Raji (cell line): Measurements from ENCODE around the gene SHANK2.

Source experiments
- POLR2A ChIP-seq: IDR thresholded peaks from 2 replicates; pipeline ENCODE4 v1.6.1; 2011; ENCODE audit warnings: low read depth, low read length, control low read depth; ENCODE audit not compliant: insufficient read depth

The SHANK2 gene

DNA sequence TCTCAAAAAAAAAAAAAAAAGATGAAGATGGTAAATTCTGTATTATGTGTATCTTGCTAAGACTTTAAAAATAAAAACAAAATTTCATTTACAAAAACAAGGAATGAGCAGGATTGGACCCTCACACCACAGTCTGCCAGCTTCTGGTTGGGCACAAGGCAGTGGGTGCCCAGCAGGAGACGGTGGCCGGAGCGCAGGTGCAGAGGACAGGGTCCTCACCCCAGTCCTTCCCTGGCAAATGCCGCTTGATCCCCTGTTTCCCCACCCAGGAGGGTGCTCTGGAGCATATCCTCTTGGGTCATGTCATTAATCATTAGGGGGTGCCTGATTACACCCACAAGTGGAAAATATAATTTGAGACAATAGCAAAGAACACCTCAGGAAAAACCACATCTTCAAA is 31.2 kb downstream of the SHANK2 start:
- no peak for TF ChIP-seq POLR2A

DNA sequence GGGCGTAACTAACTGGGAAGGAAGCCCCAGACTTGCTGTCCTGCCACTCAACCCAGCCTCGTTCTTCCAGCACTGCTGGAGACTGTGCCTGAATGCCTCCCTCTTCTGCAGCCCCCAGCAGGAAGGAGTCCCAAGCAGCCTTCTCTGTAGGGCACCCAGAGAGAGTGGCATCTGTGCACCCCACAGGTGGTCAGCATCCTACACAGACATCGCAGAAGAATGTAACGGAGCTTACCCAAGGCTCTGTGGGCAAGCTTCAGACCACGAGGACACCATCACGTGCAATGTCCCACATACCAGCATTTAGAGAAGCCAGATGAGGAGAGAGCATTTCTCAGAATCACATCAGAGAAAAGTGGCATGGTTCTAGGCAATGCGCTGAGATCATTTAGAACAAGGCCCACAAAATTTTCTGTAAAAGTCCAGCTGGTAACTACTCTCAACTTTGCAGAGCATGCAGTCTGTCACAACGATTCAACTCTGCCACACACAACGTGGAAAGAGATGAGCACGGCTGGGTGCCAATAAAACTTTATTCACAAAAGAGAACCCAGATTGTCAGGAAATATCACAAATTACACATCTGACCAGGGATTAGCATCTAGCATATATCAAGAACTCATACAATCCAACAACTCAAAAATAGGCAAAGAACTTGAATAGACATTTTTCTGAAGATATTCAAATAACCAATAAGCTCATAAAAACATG is 33.4 kb downstream of the SHANK2 start:
- TF ChIP-seq POLR2A: no peak

DNA sequence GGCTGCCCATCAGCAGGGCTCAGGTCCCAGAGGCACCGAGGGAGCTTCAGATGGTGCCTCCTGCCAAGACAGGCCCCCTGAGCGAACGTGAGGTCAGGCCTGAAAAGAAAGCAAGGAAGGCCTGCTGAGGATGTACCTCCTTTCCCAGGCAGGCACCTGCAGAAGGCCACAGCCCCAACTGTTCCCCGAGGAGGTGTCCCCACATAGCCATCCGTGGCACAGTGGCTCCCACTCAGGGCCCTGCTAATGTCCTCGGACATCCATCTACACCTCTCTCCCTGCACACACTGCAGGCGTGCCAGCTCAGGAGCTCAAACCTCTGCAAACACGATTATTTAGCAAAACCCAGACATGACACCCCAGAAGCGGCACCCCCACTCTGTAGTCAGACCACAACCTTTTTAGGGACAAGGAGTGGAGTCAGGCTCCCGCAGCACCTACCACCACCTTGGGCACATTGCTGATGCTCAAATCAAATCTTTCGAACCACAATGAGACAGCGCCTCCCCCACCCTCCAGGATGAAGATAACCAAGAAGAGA is 36.9 kb downstream of the SHANK2 start:
- TF ChIP-seq POLR2A: no peak

DNA sequence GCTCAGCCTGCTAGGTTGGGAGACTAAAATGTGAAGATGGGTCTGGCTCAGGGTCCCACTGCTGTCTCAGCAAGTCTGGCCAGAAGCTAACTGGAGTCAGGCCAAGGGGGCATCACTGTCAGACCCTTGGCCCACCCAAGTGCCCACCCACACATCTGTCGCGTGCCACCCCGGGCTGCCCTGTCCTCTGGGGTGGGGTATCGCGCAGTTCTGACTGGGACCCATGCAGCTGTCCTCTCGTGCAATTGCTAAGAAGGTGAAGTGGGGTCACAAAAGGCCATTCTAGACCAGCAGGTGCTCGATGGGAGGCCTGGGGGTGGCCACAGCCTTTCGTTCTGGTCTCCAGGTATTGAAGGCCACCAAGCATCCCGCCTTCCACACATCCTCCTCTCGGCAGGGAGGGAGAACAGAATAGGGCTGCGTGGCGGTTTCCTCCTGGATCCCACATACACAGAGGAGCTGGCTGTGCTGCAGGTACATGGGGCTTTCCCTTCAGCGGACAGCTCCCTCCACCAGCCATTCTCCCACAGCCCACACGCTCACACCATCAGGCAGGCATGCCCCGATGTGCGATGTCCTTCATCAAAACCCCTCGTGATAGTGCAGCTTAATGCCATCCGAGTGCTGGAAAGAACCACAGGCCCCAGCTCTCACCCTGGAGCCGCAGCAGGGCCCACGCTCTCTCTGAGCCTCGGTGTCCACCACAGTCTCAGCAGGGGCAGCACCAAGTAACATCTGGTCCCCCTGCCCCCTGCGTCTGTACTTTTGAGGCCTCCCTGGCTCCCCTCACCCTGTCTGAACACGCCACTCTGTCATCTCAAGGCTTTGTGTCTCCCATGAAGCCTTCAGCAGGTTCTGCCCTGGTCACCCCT is 37.6 kb downstream of the SHANK2 start:
- TF ChIP-seq POLR2A: no peak

DNA sequence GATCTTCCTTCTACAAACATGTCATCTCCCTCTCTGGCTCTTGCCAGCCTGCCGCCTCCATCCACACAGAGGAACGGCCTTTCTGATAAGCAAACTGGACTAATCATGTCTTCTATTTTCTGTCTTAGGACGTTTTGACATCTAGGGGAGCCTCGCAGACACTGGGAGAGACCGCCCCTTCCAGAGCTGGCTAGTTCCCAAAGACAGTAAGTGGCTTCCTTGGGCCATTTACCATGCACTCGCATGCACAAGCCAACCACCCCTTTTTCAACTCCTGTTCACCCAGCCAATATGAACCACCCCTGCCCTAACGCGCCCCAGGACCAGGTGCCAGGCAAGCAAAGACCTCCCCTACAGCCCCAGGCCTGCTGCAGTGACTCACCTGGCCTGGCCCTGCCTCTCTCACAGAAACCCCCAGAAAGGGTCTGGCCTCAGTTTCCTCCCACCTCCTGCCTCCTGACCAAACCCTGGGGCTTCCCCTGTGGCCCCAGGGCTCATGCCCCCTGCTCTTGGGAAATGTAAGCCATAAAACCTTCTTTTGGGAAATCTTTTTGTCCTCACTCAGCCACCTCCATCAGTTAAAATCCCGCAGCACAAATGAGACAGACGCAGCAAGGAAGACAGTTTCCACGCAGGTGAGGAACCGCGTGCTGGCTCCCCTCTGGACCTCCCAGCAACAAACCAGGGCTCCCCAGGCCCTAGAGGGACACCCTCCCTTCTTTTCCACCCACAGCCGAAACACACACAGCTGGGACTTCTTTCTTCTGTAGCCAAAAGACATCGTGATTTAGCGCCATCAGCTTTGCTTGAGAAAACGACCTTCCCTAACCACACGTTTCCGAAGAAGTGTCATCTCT is 38.5 kb downstream of the SHANK2 start:
- no peak for TF ChIP-seq POLR2A

DNA sequence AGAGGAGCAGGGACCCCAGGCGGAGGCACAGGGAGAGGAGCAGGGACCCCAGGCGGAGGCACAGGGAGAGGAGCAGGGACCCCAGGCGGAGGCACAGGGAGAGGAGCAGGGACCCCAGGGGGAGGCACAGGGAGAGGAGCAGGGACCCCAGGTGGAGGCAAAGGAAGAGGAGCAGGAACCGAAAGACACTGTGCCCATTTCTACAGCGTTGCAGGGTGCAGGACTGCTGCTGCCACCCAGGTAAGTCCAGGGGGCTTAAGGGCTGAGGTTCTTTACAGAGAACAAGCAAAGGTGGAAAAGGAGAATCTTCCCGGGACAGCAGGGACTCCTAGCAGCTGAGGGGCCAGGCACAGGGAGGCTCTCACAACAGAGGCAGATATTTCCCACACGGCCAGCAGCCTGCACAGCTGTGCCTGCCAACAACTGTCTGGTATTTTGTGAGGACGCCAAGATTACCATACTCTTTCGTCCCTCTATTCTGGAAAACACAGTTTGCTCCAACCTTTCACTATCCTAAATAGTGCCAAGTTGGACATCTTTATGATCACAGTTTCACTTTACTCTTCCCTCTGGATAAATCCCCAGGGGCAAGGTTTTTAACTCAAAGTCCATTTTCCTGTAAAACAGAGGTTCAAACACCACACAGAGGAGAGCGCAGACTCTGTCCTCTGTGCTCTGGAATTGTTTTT is 39.4 kb downstream of the SHANK2 start:
- no peak for TF ChIP-seq POLR2A

DNA sequence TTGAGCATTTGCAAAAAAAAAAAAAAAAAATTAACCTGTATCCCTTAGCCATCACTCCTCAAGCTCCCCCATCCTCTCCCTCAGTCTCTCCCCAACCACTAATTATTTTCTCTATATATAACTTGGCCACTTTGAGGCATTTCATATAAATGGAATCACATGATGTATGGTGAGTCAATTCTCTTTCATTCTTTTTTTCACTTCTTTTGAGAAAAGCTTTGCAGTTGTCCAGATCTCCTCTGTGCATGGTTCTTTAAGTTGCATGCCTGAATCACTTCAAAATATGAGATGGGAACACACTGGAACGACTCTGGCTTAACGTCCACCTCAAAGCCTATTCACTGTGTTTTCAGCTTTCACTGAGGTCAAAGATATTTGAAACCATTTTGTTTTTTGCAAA is 40.7 kb downstream of the SHANK2 start:
- no peak for TF ChIP-seq POLR2A

DNA sequence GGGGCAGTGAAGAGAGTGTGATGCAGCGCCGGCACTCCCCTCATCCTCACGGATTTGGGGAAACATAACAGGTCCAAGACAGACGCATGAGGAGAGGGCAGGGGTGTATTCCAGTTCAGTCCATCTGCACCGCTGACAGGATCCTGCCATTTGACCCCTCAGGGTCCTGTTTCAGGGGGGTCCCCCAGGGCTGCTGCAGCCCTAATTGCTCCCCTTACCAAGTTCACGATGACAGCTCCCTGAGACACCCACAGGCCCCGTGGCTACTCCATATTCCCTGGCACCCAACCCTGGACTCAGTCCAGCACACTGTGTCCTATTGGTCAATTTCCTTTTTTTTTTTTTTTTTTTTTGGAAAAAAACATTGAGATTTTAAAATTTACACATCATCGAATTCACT is 41.5 kb downstream of the SHANK2 start:
- no peak for TF ChIP-seq POLR2A

DNA sequence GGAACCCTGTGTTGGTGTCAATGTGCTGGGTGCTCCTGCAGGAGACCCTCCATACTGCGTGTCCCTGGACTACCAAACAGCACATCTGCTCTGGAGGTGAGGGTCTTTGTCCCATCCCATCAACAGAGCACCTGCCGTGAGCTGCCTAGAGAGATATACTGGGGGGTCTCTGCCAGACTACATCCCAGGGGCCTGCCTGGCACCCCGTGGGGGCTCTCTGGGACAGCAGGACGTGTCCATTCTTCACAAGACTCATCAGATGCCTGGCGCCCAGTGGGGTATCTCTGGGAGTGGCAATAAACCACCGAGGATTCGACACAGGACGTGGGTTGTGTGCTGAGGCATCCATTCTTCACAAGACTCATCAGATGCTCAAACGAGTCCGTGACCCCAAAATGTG is 42.7 kb downstream of the SHANK2 start:
- TF ChIP-seq POLR2A: no peak

DNA sequence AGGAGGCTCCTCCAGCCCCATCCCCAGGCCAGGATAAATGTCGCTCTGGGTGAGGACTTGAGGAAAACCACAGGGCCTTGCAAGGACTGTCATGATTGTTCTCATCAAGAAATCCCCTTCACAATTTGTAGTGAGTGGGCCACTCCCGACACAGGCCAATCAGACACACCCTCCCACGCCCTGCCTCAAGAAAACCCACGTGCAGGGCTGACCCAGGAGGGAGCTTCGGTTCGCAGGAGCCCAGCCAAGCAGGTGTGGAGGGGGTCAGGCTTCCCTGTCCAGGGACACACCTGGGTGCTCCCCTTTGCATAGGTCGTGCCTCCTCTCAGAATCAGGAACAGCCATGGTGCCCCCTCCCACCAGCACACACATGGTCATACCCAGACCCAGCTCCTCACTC is 43.2 kb downstream of the SHANK2 start:
- TF ChIP-seq POLR2A: no peak

DNA sequence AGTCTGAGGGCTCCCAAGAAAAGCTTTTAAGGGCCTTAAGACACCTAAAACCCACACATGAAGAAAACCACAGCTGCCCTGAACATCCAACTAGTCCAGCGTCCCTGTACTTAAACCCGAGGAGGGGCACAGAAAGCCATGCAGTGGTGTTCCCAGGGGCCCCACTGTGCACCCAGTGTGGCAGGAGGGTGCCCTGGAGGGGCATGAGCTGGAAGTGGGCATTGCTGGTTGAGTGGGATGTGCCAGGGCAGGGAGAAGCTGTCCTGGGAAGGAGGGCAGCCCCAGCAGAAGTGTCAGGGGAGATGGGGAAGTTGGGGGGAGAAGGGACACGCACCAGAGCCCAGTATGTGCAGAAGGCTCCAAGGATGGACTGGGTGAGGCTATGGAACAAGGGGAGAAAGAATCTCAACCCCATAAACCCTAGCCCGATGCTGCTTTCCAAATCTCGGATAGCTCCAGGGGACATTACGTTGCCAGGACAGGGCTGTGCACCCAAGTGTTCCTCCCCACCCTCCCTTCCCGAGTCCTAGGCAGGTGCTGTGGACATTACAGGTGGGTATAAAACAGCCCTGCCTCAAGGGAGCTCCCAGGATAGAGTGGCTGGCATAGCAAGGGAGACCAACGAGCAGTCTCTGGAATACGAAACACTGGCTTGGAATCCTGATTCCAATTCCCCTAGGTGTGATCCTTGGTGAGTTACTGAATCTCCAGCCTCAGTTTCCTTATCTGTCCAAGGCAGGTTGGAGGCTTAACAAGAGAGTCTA is 44.2 kb downstream of the SHANK2 start:
- no peak for TF ChIP-seq POLR2A

DNA sequence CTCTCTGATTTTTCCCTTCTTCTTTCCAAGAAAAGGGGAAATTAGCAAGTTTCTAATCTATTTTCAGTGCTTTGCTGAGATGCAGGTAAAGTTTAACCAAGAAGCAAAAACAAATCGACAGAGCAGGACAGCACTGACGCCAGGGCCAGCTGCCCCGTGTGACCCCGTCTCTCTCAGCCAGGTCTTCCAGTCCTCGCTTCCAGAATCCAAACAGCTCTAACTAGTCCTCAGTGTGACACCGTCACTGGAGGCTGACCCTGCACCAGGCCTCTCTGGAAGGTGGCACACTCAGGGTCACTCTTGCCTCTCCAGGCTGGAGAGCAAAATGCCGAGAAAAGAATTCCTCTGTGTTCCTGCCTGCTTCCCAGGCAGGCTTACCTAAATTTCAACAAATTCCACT is 44.8 kb downstream of the SHANK2 start:
- no peak for TF ChIP-seq POLR2A

DNA sequence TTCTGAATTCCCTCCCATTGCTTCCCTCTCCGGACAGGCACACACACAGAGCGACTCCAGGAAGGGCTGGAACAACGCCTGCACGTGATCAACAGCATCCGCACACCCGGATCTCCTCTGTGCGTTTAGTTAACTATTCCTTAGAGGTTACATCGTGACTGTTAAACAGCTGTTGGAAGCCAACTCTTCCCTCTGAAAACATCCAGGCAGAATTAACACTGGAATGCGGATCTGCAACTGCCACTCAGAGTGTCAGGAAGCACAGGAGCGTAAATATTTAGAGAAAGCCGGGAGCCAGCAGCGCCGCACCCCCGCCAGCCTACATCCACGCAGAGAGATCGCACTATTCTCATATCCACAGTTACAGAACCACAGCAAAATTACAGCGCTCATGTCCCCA is 46.2 kb downstream of the SHANK2 start:
- no peak for TF ChIP-seq POLR2A
